ENCODE measurements around the gene TSPAN9.

Gene TSPAN9

GRCh38 chr12:3323002-3323685 is 246.0 kb downstream of the TSPAN9 start:
- no peak for DNase-seq

DNA sequence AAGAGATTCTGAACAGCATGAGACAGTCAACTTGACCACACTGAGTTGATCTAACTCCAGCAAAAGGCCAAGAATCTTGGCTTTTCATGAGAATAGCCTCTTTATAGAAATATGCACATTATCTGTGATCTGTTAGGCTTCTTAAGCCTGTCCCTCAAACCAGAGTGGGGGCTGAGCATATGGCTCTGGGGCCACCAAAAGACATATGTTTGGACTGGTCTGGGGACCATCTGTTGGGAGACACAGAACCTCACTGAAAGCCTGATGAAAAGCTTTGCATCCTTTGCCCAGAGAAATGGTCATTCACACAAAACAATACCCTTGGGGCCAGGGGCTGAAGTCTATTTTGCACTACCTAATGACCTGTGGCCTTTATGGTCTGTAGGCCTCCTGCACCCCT is 248.6 kb downstream of the TSPAN9 start:
- DNase-seq = no peak

- no peak for DNase-seq
Observed at GRCh38 chr12:3326156-3326849, 249.1 kb downstream of the TSPAN9 start.

DNA sequence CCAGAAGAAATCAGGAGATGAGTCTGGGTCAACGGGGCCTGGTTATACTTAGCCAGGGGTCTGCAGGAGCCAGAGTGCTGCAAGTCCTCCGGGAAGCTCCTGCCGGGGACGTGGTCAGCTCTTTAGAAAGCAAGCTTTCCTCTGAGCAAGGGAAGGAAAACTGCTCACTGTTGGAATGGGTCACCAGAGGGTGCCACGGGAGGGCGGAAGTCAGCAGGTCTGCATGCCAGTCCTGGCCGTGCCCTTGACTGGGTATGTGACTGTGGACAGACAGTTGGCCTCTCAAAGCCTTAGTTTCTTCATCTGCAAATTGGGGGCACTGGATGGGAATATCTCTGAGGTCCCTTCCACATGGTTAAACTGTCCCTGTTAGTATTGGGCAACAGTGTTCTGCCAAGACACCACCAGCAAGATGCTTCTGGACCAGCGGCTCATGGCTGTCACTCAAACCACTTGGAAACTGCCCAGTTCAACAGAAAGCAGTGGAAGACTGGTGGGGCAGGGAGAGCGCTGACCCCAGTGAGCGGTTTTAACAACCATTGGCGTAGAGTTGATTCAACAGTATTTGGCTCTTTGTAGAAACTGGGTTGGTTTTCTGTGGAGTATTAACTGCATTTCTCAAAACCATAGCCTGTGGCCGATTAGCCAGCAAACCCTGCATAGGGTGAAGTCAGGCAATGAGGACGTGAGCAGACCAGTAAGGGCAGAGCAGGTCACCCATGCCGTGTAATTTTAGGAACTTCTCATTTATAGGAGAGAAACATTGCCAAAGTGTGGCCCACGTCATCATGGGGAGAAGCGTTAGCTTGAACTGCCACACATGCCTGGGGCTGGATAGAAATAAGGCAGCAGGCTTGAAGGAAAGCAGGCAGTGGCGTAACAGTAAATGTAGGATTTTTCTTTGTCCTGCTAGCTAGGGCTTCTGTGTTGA is 249.9 kb downstream of the TSPAN9 start:
- no peak for DNase-seq

DNA sequence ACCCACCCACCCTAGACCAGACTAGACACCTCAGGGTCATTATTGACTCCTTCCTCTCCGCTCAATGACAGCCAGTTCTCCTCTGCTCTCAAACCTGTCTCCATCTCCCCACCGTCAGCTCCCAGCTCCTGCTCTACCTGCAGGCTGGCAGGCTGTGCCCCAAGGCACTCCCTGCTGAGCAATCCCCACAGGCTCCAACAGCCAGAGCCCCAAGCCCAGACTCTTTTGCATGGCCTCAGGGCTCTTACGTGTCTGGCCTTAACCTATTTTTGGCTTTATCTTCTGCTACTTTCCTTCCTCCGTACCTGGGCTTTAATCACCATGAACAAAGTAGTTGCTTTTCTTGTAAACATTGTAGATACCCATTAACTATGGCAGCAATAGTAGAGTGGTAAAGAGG is 250.9 kb downstream of the TSPAN9 start:
- peak in 2 of 3 experiments; percentile 53 to 72 for DNase-seq

GRCh38 chr12:3328571-3328970 is 251.4 kb downstream of the TSPAN9 start:
- peak in 1 of 3 experiments; percentile 65 for DNase-seq

DNA sequence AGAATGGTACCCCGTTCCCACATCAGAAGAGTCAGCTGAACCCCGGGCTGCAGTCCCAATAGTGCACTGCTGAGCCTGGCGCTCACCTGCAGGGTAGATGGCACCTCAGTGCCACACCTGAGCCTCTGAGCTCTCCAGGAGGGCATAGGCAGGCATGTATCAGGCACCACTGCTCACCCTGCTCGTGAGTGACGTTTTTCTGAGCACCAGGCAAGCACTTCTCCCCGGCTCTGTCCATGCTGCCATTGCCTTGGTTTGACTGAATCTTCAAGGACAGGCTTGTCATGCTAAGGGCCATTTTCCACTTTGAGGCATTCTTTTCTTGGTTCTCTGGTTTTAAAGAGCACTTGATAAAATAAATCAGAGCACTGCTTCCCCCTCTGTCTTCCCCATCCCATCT is 252.2 kb downstream of the TSPAN9 start:
- peak in 1 of 3 experiments; percentile 73 for DNase-seq

DNA sequence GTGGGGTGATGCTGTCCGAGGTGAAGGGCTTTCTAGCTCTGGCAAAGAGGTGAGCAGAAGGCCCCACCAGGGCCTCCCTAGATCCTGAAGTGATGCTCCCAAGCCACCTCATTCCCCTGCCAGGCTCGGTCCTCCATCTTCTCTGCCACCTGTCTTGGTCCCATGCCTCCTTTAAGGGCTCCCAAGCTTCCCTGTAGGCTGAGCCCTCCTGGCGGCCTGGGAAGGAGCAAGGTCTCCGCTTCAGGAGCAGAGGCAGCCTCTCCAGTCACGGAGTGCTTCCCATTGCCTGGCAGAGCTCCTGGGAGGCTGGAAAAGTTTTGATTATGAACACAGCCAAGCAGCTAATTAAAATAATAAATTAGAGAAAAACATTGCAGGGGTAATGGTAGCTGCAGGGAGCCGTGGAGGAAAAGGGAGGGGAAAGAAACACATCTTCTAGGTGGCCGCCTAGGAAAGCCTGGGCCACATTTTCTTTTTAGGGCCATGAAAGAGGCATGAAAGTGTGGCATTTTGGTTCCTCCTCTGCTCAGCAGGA is 253.9 kb downstream of the TSPAN9 start:
- no peak for DNase-seq

DNA sequence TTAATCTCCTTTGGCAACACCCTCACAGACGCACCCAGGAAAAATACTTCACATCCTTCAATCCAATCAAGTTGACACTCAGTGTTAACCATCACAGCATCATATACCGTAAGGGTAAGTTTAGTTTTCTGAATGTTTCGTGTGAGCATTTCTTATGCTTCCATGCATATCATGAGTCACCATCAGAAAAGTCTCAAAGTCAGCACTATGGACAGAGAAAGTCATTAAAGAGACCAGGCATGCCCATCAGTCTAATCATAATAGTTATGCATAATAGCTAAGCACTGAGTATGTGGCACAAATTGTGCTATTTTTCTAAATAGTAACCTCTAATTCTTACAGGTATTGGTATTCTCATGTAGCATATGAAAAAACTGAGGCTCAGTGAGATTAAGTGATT is 255.0 kb downstream of the TSPAN9 start:
- DNase-seq = no peak

GRCh38 chr12:3333583-3333982 is 256.4 kb downstream of the TSPAN9 start:
- no peak for DNase-seq

DNA sequence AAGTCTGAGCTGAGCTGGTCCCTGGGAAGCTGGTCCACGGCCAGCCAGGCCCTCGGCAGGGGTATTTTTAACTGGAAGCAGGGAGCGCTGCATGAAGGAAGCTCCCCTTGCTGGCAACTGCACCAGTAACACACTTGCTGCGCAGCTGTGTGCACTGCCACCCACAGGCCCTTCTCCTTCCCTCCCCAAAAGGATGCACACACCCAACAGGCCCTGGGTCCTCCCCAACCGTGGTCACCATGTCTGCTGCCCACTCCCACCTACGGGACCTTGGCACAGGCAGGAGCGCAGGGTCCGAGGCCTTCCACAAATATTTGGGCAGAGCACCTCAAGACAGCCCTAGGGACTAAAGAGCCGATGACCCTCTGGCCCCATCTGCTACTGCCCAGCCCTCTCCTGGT is 256.8 kb downstream of the TSPAN9 start:
- no peak for DNase-seq

DNA sequence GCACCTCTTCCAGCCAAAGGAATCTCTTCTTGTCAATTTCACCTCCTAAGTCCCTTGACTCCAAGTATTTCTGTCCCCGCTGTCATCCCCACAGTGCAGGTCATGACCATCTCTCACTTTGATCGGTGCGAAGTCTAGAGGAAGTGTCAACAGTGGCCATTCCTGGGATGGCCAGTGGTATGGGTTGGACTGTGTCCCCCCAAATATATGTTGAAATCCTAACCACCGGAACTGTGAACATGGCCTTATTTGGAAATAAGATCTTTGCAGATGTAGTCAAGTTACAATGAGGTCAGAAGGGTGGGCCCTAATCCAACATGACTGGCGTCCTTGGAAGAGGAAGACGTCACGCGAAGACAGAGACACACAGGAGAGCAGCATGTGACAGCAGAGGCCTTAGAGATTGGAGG is 257.9 kb downstream of the TSPAN9 start:
- no peak for DNase-seq
